Measurements from ENCODE around the gene ARHGAP22.

Gene ARHGAP22

DNA sequence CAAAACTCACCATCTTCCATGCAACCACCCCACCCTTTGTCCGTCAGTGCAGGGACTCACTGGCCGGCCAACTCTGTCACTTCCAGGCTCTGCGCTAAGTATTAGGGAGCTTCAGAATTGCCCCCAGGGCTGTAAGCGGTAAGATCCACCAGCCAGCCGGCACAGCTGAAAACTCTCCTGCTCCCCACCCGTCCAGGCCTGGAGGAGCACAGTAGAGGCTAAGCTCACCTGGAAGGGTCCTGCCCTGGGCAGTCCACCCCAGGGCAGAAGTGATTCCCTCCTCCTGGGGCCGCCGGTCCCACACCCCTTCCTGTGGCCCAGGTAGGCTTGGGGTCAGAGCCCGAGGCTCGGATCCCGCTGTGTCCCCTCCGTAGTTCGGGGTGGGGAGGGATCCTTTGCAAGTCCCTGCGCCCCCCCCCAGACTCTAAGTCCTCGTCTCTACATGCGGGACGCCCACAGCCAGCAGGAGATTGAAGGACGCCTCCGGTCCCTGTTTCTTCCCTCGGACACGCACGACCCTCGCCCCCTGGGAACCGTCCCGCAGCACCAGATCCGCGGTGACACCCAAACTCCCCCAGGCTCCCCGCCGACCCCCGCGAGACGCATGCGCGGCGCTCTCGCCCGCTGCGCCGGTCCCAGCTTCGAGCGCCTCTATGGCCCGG lies 138.9 kb downstream of the ARHGAP22 start:
- no peak for TF ChIP-seq POLR2A (IDR thresholded peaks at IDR 0.05; ENCODE audit: low read depth, low read length)
- FAIRE-seq (no peak), DNase-seq (ENCODE audit: insufficient read length, low spot score) (no peak)

DNA sequence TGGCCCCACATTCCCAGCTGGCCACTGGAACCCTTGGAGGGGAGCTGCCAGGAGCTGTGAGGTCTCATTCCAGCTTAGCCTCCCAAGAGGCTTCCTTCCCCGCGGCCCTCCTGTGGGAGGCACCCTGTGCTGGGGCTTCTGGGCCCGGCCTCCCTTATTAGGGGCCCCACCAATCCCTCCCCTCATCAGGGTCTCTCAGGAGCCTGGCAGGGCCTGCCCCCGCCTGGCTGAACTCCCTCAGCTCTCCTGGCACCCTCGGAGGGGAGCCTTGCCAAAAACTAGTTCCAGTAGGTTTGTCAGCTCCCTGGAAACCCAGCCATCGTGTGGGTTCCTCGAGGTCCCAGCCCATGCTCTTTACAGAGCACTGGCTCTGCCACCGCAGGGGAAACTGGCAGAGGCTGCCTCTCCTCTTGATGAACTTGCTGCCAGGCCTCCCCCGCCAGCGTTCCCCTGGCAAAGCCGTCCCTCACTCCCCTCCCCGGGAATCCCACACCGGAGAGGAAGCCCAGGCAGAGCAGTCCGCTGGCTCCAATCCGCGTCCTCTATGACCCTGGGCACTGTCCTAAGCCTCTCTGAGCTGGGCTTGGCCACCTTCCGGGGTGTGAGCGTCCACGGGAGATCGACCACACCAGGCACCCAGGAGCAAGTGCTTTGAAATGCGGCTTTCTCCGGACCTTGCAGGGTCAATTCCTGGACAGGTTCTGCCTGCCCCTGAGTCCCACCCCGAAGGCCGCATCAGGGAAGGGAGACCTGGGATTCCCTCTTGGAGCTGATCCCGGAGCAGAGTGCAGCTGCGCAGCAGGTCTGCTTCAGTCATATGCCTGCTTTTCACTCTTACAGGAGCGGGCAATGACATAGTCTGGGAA lies 139.8 kb downstream of the ARHGAP22 start:
- FAIRE-seq (no peak), DNase-seq (ENCODE audit: insufficient read length, low spot score) (no peak)
- no peak for TF ChIP-seq POLR2A (IDR thresholded peaks at IDR 0.05; ENCODE audit: low read depth, low read length)

DNA sequence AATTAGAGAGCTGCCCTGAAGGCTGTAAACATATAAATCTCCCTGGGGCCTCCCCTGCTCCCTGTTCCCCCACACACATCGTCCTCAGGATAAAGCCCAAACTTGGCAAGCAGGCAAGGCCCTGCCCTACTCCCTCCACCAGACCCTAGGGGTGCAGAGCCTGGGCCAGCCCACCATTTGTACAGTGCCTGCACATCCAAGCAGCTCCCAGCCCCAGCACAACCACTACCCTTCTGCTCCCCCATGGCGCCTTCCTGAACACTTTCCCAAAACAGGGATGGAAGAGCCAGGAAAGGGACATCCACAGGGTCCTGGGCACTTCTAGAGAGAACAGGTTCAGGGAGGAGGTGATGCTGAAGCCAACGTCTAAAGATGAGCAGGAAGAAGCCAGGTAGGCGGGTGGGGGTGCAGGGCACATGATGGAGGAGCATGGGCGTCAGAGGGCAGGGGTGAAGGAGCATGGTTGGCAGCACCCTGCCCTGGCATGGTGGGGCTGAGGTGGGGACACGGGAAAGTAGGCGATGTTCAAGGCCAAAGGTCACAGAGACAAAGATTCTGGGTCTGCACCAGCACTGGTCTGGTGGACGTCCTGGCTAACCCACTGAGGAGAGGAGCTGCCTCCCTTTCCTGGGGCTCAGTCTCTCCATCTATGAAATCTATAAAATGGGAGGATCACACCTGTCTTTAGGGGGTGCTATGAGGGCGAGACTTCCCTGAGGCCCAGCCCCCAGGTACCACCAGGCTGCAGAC lies 140.6 kb downstream of the ARHGAP22 start:
- no peak for TF ChIP-seq POLR2A (IDR thresholded peaks at IDR 0.05; ENCODE audit: low read depth, low read length)
- FAIRE-seq = no peak
- DNase-seq (ENCODE audit: insufficient read length, low spot score) = no peak

DNA sequence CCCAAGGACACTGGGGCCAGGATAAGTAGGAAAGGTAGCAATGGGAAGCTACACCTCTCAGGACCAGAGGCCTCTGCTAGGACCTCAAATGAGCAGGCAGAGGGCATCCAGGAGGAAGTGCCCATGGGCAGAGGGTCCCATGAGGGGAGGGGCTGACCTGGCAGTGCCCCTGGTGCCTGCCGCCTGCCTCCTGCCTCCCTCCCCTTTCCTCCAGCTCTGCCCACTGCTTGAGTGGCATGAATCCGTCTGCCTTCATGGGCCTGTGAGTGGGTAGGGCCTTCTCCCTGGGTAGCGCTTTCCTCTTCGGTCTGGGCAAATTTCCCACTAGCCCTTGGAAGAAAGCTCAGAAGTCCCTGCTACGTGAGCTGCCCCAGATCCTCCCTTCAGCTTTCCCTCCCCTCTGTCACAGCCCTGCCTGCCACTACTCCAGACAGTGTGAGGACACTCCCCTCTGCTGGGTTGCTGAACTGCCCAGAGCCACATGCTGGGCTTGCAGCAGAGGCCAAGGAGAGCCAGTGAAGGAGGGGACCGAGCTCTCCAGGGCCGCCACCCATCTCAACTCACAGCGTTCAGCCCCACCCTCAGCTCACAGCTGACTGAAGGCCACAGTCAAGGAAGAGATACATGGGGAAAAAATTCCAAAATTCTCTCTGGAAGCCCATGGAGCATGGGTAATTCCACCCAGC lies 141.4 kb downstream of the ARHGAP22 start:
- FAIRE-seq = no peak
- no peak for TF ChIP-seq POLR2A (IDR thresholded peaks at IDR 0.05; ENCODE audit: low read depth, low read length)
- no peak for DNase-seq (ENCODE audit: insufficient read length, low spot score)

DNA sequence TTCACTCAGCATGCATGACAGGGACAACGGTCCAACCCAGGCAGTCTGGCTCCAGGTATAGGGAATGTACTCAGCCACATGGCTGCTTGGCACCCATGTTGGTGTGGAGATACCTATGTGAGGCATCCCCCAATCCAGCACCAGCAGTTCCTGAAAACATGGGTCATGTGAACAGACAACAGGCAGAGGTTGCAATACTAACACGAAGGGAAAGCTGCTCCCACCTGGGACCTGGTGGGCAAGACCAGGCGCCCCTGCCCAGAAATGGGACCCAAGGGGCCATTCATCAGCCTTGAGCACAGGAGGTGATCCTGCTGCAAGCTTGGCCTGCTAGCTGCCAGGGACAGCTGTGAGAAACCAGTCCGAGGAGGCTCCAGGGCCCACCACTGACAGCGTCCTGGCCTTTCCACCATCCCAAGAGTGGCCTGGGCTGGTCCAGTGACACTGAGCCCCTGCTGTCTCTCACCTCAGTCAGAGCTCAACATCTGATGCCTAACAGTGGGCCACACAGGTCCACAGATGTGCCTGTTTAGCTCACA lies 142.3 kb downstream of the ARHGAP22 start:
- FAIRE-seq (no peak), DNase-seq (ENCODE audit: insufficient read length, low spot score) (no peak)
- no peak for TF ChIP-seq POLR2A (IDR thresholded peaks at IDR 0.05; ENCODE audit: low read depth, low read length)

DNA sequence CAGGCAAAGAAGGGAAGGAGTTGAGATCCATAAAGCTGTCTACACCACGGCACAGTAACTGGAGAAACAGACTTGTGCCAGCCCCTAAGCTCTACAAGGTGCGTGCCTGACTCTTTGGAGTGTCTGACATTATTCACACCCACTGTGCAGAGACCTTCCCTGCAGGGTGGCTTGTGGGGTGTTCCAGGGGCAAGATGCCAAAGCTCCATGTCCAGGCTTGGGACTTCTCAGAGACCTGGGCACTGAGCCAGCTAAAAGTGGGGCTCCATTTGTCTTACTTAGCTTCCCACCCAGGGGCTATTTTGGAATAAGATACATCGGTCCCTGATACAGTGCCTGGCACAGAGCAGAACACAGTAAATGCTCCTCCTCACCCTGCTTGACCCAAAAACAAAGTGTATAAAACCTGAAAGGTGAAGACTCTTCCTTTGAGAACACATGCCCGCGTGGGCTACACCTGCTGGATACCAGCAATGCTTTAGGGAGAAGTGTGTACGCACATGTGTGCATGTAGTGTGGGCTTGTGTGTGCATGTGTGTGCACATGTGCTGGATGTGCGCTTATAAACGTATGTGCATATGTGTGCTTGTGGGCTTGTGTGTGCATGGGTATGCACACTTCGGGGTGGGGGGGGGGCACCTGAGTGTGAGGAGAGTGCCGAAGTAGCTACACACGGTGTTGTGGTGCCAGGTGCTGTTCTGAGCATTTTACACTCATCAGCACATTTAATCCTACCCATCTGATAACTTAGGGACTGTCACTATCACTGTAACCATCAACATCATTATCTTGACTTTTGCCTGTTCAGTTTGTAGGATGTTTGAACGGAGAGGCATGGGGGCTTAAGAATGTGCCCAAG lies 143.0 kb downstream of the ARHGAP22 start:
- FAIRE-seq (no peak), DNase-seq (ENCODE audit: insufficient read length, low spot score) (no peak)
- TF ChIP-seq POLR2A (IDR thresholded peaks at IDR 0.05; ENCODE audit: low read depth, low read length) = no peak

DNA sequence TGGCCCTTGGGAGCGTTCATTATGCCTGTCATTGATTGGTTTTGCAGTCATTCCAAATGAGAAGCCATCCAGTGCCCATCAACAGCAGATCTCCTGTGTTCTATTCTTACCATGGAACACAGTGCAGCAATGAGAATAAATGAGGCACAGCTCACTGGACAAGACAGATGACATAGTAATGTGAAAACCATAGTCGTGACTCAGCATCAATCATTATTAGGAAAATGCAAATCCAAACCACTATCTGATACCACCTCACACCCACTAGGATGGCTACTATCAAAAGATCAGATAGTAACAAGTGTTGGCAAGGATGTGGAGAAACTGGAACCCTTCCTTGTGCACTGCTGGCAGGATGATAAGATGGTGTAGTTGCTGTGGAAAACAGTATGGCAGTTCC lies 144.7 kb downstream of the ARHGAP22 start:
- no peak for FAIRE-seq
- DNase-seq (ENCODE audit: insufficient read length, low spot score) = no peak
- TF ChIP-seq POLR2A (IDR thresholded peaks at IDR 0.05; ENCODE audit: low read depth, low read length) = no peak

DNA sequence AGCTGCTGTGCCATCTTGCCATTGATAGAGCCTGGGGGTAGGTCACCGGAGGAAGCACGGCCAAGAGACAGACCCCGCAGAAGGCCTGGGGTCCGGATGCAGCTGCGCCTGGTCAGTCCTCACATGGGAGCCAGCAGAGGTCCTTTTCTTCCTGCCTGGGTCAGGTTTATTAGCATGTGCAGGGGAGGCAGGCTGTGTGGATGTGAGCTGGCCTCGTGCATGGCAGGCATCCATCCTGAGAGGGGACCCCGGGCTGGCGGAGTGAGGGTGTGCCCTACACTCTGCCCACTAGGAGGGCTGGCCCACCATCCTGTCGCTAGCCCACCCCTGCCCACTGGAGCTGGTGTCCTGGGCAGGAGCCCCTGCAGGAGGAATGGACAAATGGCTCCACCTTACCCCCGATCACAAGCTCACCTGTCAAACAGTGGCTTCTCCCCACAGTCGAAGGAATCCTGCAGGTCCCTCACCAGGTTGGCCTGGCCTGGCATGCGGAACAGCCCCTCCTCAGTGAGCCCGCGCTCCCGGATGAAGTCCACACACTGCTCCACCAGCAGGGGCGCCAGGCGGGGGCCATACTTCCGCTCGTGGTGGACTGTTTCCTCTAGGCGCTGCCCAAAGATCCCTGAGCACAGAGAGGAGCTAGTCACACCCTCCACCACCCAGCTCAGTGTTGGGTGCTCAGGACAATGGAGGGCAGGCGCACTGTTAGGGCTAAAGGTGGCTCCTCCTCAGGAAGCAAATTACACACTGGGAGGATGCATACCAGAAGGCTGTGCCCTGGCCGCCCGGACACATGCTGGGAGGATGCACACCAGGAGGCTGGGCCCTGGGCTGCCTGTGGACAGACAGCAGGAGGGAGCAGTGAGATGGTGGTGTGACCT lies 145.4 kb downstream of the ARHGAP22 start:
- no peak for FAIRE-seq
- no peak for TF ChIP-seq POLR2A (IDR thresholded peaks at IDR 0.05; ENCODE audit: low read depth, low read length)
- no peak for DNase-seq (ENCODE audit: insufficient read length, low spot score)

DNA sequence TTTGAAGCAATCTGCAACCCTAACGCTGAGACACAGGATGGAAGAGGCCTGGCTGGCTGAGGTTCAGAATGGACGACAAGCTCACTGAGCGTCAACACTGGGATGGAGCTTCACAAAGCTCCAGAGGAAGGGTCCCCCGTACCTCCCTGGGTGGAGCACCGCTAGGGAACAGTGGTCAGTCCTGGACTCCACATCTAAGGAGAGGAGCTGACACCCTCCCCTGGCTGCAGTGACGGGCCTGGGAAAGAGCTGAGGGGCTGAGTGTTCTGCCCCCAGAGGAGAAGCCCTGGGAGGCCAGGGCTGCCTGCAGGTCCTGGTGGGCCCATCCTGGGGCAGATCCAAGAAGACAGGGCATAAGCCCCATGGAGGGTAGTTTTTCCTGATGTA lies 146.2 kb downstream of the ARHGAP22 start:
- FAIRE-seq (no peak), DNase-seq (ENCODE audit: insufficient read length, low spot score) (no peak)
- no peak for TF ChIP-seq POLR2A (IDR thresholded peaks at IDR 0.05; ENCODE audit: low read depth, low read length)

DNA sequence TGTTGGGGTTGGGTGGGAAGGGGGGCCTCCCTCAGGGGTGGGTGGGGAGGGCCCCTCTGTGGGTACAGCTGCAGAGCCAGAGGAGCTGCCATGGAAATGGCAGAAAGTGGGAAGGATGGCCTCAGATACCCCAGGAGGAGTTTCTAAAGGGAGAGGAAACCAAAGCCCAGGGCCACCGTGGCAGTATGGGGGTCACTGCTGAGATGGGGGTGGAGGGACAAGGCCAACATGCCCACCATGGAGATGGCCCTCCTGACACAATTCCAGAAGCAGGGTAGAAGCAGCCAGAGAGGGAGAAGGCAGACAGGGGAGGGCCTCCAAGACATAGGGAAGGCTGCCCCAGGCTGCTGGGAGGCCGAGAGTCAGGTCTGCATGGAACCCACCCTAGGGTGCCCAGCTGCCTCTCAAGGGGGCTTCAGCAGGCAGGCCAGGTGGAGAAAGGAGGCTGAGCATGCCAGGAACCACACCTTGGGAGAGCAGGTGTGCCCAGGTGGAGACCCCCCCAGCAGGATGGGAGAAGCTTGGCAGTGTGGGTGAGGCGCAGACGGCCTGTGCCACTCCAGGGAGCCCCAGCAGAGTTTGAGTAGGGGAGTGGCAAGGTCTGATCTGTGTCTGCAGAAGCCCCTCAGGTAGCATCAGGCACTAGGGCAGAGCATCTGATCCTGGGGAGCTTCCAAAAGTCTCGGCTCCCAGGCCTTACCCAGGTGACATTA lies 146.8 kb downstream of the ARHGAP22 start:
- DNase-seq (ENCODE audit: insufficient read length, low spot score) (no peak), FAIRE-seq (no peak)
- no peak for TF ChIP-seq POLR2A (IDR thresholded peaks at IDR 0.05; ENCODE audit: low read depth, low read length)
